Measurements from ENCODE around the gene TSPAN12.
A peak's percentile ranks its signal among the peaks of the same experiment; 100 is the strongest.
"Not testable (repeated sequence)": the region's sequence is repeated elsewhere in the genome, so short reads cannot be mapped to it uniquely, and the experiment has no call there.

Gene TSPAN12

GRCh38 chr7:120857588-120858573 is at the start of gene TSPAN12:
Gene TSPAN12 (minus strand): TSS chr7:120858144. CDS start chr7:120856763, 1,381 bp downstream.
- DNase-seq: peak; percentile 74

- DNase-seq: no peak
These were observed 41.0 kb upstream of the TSPAN12 start for GRCh38 chr7:120898715-120899499.

- not testable (repeated sequence) for DNase-seq
These were observed 37.3 kb upstream of the TSPAN12 start for GRCh38 chr7:120895253-120895652.

- DNase-seq: not testable (repeated sequence)
These were observed 27.7 kb upstream of the TSPAN12 start for GRCh38 chr7:120885602-120886001.

- DNase-seq: no peak
These were observed 19.8 kb upstream of the TSPAN12 start for GRCh38 chr7:120877701-120878100.

- DNase-seq: no peak
These were observed 19.0 kb upstream of the TSPAN12 start for GRCh38 chr7:120876922-120877321.

GRCh38 chr7:120874722-120875121 is 16.8 kb upstream of the TSPAN12 start:
- DNase-seq: no peak

GRCh38 chr7:120874016-120874415 is 16.1 kb upstream of the TSPAN12 start:
- DNase-seq: no peak

GRCh38 chr7:120873401-120873800 is 15.5 kb upstream of the TSPAN12 start:
- DNase-seq: no peak

- no peak for DNase-seq
These were observed 11.8 kb upstream of the TSPAN12 start for GRCh38 chr7:120869700-120870099.

- DNase-seq: no peak
These were observed 10.0 kb upstream of the TSPAN12 start for GRCh38 chr7:120867932-120868331.

GRCh38 chr7:120865191-120865981 is 7.4 kb upstream of the TSPAN12 start:
- DNase-seq: no peak

- DNase-seq: no peak
These were observed 6.4 kb upstream of the TSPAN12 start for GRCh38 chr7:120864141-120864900.

GRCh38 chr7:120862987-120863590 is 5.1 kb upstream of the TSPAN12 start:
- no peak for DNase-seq

GRCh38 chr7:120860156-120860555 is 2.2 kb upstream of the TSPAN12 start:
- no peak for DNase-seq

GRCh38 chr7:120859459-120859858 is 1.5 kb upstream of the TSPAN12 start:
- no peak for DNase-seq

GRCh38 chr7:120856621-120857352 is 1.2 kb downstream of the TSPAN12 start:
- DNase-seq: peak; percentile 50

GRCh38 chr7:120856198-120856597 is 1.7 kb downstream of the TSPAN12 start:
- DNase-seq: no peak

- DNase-seq: no peak
These were observed 5.2 kb downstream of the TSPAN12 start for GRCh38 chr7:120852700-120853099.

- DNase-seq: no peak
These were observed 14.8 kb downstream of the TSPAN12 start for GRCh38 chr7:120843109-120843508.

- peak; percentile 65 for DNase-seq
These were observed 15.8 kb downstream of the TSPAN12 start for GRCh38 chr7:120842121-120842621.

Measured in NCI-H345 (cell line).